Body of pancreas (tissue), 4 donors: Measurements from ENCODE around the gene KDM2A. TPM values are rescaled to one million over a fixed set of nuclear protein-coding genes. Genes with fewer than 3 reads are reported as not detected.
A peak's percentile ranks its signal among the peaks of the same experiment; 100 is the strongest.

Experiments used
- ATAC-seq: fragments of 150-250 bp; one replicate; pipeline ENCODE4 v1.9.1; 2016
- DNase-seq, 4 donors: peaks; one replicate each; pipeline ENCODE4 v3.0.0-alpha.2; 2019
- H3K27ac ChIP-seq, 4 donors: fragments of 200-600 bp; sonication (generic); 1 replicate in 3 of 4; 2 replicates in 1 of 4; pipeline versions ENCODE4 v1.5.1 to v1.6.1; 2016 to 2019; ENCODE audit warnings: mild to moderate bottlenecking in 1 of 4, mixed read lengths in 1 of 4, moderate library complexity in 1 of 4
- H3K27me3 ChIP-seq, 2 donors: fragments of 200-600 bp; sonication (generic); one replicate each; pipeline ENCODE4 v1.6.0; 2016; ENCODE audit warnings: mild to moderate bottlenecking in 1 of 2
- H3K36me3 ChIP-seq, 2 donors: fragments of 200-600 bp; sonication (generic); replicated peaks in 1 of 2; 2 replicates each; pipeline ENCODE4 v1.5.1; 2016; ENCODE audit warnings: low read depth in 2 of 2; ENCODE audit not compliant: insufficient read depth in 1 of 2
- H3K4me1 ChIP-seq: fragments of 200-600 bp; sonication (generic); one replicate; pipeline ENCODE4 v1.6.0; 2016
- H3K4me3 ChIP-seq, 2 donors: fragments of 200-600 bp; sonication (generic); 1 replicate in 1 of 2; 2 replicates in 1 of 2; pipeline ENCODE4 v1.5.1; 2016 to 2019
- H3K9me3 ChIP-seq, 3 donors: fragments of 200-600 bp; sonication (generic); 1 replicate in 2 of 3; 2 replicates in 1 of 3; pipeline ENCODE4 v1.5.1; 2016
- CTCF ChIP-seq, 7 experiments: fragments of 450-650 bp in 4 of 7; fragments of 200-600 bp in 3 of 7; sonication (generic) in 3 of 7; IDR thresholded peaks; one replicate each; pipeline ENCODE4 v1.5.1; 2016 to 2019; ENCODE audit warnings: antibody characterized with exemption in 7 of 7
- POLR2A ChIP-seq, 3 donors: fragments of 450-650 bp; IDR thresholded peaks; one replicate each; pipeline ENCODE4 v1.6.1; 2016; ENCODE audit warnings: antibody characterized with exemption in 3 of 3, mild to moderate bottlenecking in 2 of 3
- WGBS, 2 donors: methylation state at CpG; one replicate each; pipeline ENCODE4 v1.1.5; 2017; 5-methylcytosine and 5-hydroxymethylcytosine counted together
- intact Hi-C: fragments of 100-400 bp; cut with DNase I; formaldehyde crosslinking; loops from one replicate; pipeline ENCODE4 v1.15.1; 2023
- total RNA-seq, 2 donors: library from RNA; depleted of rRNA; stranded (reverse); fragments of >200 nt; gene quantifications; one replicate each; pipeline ENCODE4 v1.1.0, GENCODE V29; 2016

KDM2A gene
- total RNA-seq, 2 donors from 2014 or later, result 26.5 to 29.0 TPM

- intact Hi-C loops, result loop anchor here (5.0 kb wide), 2 partner anchors 35 to 100 kb away; no protein-coding TSS in a partner anchor
- Histone ChIP-seq H3K36me3 (peaks cover 0 to 16% of the 10 kb centered on the region in 2 donors), H3K4me3 (no peak overlapping the region), H3K9me3 (no peaks in the 10 kb centered on the region), H3K27me3 (no peaks in the 10 kb centered on the region), H3K27ac (peak overlapping the region in 2 of 4 donors; percentile 65 to 79), H3K4me1 (peaks cover 54% of the 10 kb centered on the region)
- DNase-seq, result peak; percentile 42 to 87 (median 64)
- WGBS, 2 donors, result 58 to 71% methylated on average over 7 to 24 of the region's 24 CpGs
- ATAC-seq, result peak; percentile 41
- TF ChIP-seq POLR2A (IDR thresholded peaks at IDR 0.05), result peak in 1 of 3 donors; percentile 27
- TF ChIP-seq CTCF (IDR thresholded peaks at IDR 0.05), result no peak
These were observed 158.3 kb downstream of the KDM2A start for GRCh38 chr11:67277231-67277961.

GRCh38 chr11:67278135-67278938 is 159.3 kb downstream of the KDM2A start:
- H3K4me1 ChIP-seq, result peaks cover 44% of the 10 kb centered on the region
- peaks cover 0 to 25% of the 10 kb centered on the region in 2 donors for H3K36me3 ChIP-seq
- no peak for ATAC-seq
- no peak overlapping the region for H3K4me3 ChIP-seq
- DNase-seq, result peak in 1 of 4 donors; percentile 4
- no peak for TF ChIP-seq CTCF (IDR thresholded peaks at IDR 0.05)
- no peak for TF ChIP-seq POLR2A (IDR thresholded peaks at IDR 0.05)
- H3K27me3 ChIP-seq, result no peaks in the 10 kb centered on the region
- no peaks in the 10 kb centered on the region for H3K9me3 ChIP-seq
- 73 to 93% methylated on average over 3 to 13 of the region's 14 CpGs for WGBS, 2 donors
- intact Hi-C loops, result loop anchor here (5.0 kb wide), 2 partner anchors 34 to 99 kb away; no protein-coding TSS in a partner anchor
- H3K27ac ChIP-seq, result peak overlapping the region in 2 of 4 donors; percentile 65 to 79

- Histone ChIP-seq H3K27me3 (no peaks in the 10 kb centered on the region), H3K9me3 (no peaks in the 10 kb centered on the region), H3K36me3 (peaks cover 0 to 29% of the 10 kb centered on the region in 2 donors), H3K4me3 (no peak overlapping the region), H3K27ac (no peak overlapping the region), H3K4me1 (peaks cover 37% of the 10 kb centered on the region)
- DNase-seq (peak in 1 of 4 donors; percentile 3), ATAC-seq (no peak)
- no peak for TF ChIP-seq POLR2A (IDR thresholded peaks at IDR 0.05)
- WGBS, 2 donors, result 77 to 84% methylated on average over 12 to 14 of the region's 14 CpGs
- intact Hi-C loops, result loop anchor here (5.0 kb wide), 2 partner anchors 33 to 98 kb away; no protein-coding TSS in a partner anchor
These were observed 160.0 kb downstream of the KDM2A start for GRCh38 chr11:67278939-67279588.

GRCh38 chr11:67279589-67280340 is 160.7 kb downstream of the KDM2A start:
- WGBS, 2 donors, result 69 to 87% methylated on average over 11 to 17 of the region's 17 CpGs
- no peak for TF ChIP-seq POLR2A (IDR thresholded peaks at IDR 0.05)
- no peak for TF ChIP-seq CTCF (IDR thresholded peaks at IDR 0.05)
- Histone ChIP-seq H3K27me3 (no peaks in the 10 kb centered on the region), H3K4me3 (no peak overlapping the region), H3K36me3 (peaks cover 0 to 31% of the 10 kb centered on the region in 2 donors), H3K27ac (peak overlapping the region in 1 of 4 donors; percentile 24), H3K4me1 (peaks cover 31% of the 10 kb centered on the region), H3K9me3 (no peaks in the 10 kb centered on the region)
- no peak for ATAC-seq
- intact Hi-C loops, result loop anchor here (5.0 kb wide), 2 partner anchors 33 to 98 kb away; no protein-coding TSS in a partner anchor
- DNase-seq, result peak in 2 of 4 donors; percentile 2 to 9
